ENCODE data around the gene OLFML2A. TPM values are rescaled to one million over a fixed set of nuclear protein-coding genes. Genes with fewer than 3 reads are reported as not detected.

The OLFML2A gene
- total RNA-seq, 1 donor from 2014 or later: 148 TPM

DNA sequence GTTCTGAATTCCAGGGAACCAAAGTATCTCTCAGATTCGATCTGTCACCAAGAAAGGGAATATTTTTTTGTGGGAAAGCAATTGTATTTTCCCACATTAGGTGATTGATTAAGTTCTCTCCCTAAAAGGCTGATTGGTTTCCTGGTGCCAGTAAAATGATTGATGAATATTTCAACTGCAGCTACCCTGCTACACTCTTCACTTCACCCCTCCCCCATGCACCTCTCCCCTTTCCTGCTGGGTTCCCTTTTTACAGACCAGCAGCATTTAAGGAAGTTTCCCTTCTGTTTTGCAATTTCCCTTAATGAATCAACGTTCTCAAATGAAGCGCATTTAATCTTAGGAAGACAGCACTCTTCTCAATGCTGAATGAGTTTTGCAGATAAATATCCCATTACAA is 18.9 kb upstream of the OLFML2A start:
- no peak for FAIRE-seq
- Histone ChIP-seq H3K27ac (ENCODE audit: low read depth, low read length) (no peak overlapping the region), H3K79me2 (ENCODE audit: insufficient read depth, low read length) (no peaks in the 10 kb centered on the region), H3K9me3 (ENCODE audit: insufficient read depth, low read depth, low read length) (no peaks in the 10 kb centered on the region), H2AFZ (ENCODE audit: low read depth, low read length) (no peak overlapping the region), H3K9ac (ENCODE audit: low read length) (no peak overlapping the region), H3K4me2 (ENCODE audit: low read length) (no peak overlapping the region), H4K20me1 (ENCODE audit: insufficient read depth, low read length) (no peaks in the 10 kb centered on the region), H3K36me3 (ENCODE audit: insufficient read depth, low read length) (no peaks in the 10 kb centered on the region), H3K4me1 (ENCODE audit: insufficient read depth, low read length) (peaks cover 9% of the 10 kb centered on the region), H3K27me3 (ENCODE audit: insufficient read depth, low read length) (peaks cover 6% of the 10 kb centered on the region), H3K4me3 (ENCODE audit: insufficient read depth, low read depth, low read length) (no peak overlapping the region)
- DNase-seq (ENCODE audit: low read depth): no peak
- Mint-ChIP-seq H3K4me3 (ENCODE audit: unreplicated experiment) (peak overlapping the region; percentile 74), H3K27me3 (ENCODE audit: low read depth, unreplicated experiment) (no peaks in the 10 kb centered on the region), H3K9me3 (ENCODE audit: unreplicated experiment) (no peaks in the 10 kb centered on the region), H3K27ac (ENCODE audit: unreplicated experiment) (peak overlapping the region; percentile 86), H3K4me1 (ENCODE audit: low read depth, unreplicated experiment) (peaks cover 65% of the 10 kb centered on the region), H3K36me3 (ENCODE audit: low read depth, unreplicated experiment) (peaks cover 2% of the 10 kb centered on the region)
- TF ChIP-seq, protein P1, sequence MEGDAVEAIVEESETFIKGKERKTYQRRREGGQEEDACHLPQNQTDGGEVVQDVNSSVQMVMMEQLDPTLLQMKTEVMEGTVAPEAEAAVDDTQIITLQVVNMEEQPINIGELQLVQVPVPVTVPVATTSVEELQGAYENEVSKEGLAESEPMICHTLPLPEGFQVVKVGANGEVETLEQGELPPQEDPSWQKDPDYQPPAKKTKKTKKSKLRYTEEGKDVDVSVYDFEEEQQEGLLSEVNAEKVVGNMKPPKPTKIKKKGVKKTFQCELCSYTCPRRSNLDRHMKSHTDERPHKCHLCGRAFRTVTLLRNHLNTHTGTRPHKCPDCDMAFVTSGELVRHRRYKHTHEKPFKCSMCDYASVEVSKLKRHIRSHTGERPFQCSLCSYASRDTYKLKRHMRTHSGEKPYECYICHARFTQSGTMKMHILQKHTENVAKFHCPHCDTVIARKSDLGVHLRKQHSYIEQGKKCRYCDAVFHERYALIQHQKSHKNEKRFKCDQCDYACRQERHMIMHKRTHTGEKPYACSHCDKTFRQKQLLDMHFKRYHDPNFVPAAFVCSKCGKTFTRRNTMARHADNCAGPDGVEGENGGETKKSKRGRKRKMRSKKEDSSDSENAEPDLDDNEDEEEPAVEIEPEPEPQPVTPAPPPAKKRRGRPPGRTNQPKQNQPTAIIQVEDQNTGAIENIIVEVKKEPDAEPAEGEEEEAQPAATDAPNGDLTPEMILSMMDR (IDR thresholded peaks at IDR 0.05; ENCODE audit: insufficient read depth, low read depth, low read length): no peak
- TF ChIP-seq EZH2 (IDR thresholded peaks at IDR 0.05; ENCODE audit: insufficient read depth, low read length): no peak

DNA sequence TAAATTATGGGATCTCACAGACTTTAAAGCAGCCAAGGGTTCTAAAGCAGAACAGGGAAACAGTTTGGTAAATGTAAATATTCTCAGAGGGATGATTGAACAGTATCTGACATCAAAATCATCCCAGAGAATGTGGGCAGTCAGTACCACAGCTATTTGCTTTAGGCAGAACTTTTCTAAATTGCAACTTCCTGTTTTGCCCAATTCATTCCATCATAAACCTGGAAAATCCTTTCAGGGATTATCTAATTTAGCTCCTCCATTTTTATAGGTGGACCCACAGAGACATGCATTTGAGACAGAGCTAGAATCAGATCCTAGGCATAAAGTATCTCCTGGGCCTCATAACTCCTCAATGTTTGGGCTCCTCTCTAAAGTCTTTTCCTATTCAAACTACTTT is 18.2 kb upstream of the OLFML2A start:
- no peaks in the 10 kb centered on the region for H3K9me3 ChIP-seq (ENCODE audit: insufficient read depth, low read depth, low read length)
- DNase-seq (ENCODE audit: low read depth): no peak
- H4K20me1 ChIP-seq (ENCODE audit: insufficient read depth, low read length): no peaks in the 10 kb centered on the region
- H3K36me3 ChIP-seq (ENCODE audit: insufficient read depth, low read length): no peaks in the 10 kb centered on the region
- H3K27me3 Mint-ChIP-seq (ENCODE audit: low read depth, unreplicated experiment): no peaks in the 10 kb centered on the region
- H3K79me2 ChIP-seq (ENCODE audit: insufficient read depth, low read length): no peaks in the 10 kb centered on the region
- no peak overlapping the region for H3K9ac ChIP-seq (ENCODE audit: low read length)
- peaks cover 6% of the 10 kb centered on the region for H3K27me3 ChIP-seq (ENCODE audit: insufficient read depth, low read length)
- peaks cover 2% of the 10 kb centered on the region for H3K36me3 Mint-ChIP-seq (ENCODE audit: low read depth, unreplicated experiment)
- peak overlapping the region; percentile 86 for H3K27ac Mint-ChIP-seq (ENCODE audit: unreplicated experiment)
- no peak overlapping the region for H3K27ac ChIP-seq (ENCODE audit: low read depth, low read length)
- H3K4me3 Mint-ChIP-seq (ENCODE audit: unreplicated experiment): peak overlapping the region; percentile 31
- H3K4me3 ChIP-seq (ENCODE audit: insufficient read depth, low read depth, low read length): no peak overlapping the region
- no peak overlapping the region for H3K4me2 ChIP-seq (ENCODE audit: low read length)
- peaks cover 4% of the 10 kb centered on the region for H3K4me1 ChIP-seq (ENCODE audit: insufficient read depth, low read length)
- TF ChIP-seq, protein P1 (IDR thresholded peaks at IDR 0.05; ENCODE audit: insufficient read depth, low read depth, low read length): no peak
- no peak for TF ChIP-seq EZH2 (IDR thresholded peaks at IDR 0.05; ENCODE audit: insufficient read depth, low read length)
- H3K9me3 Mint-ChIP-seq (ENCODE audit: unreplicated experiment): no peaks in the 10 kb centered on the region
- FAIRE-seq: no peak
- peaks cover 61% of the 10 kb centered on the region for H3K4me1 Mint-ChIP-seq (ENCODE audit: low read depth, unreplicated experiment)
- no peak overlapping the region for H2AFZ ChIP-seq (ENCODE audit: low read depth, low read length)

DNA sequence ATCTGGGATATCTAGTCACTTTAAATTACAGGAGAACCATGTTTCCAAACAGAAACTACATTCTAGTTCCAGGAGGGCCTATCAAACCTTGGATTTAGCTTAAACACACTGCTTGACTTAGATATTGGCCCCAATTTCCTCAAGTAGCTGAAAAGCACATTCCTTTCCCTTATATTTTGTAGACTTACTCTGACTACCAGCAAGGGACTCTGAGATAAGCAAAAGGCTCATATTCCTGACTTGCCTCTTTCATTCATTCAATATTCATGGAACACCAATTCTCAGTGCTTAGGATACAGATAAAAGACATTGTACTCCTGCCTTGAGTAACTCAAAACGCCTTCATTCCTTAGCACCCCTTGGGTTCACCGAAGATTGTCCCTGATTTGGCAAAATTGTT is 17.6 kb upstream of the OLFML2A start:
- Mint-ChIP-seq H3K4me3 (ENCODE audit: unreplicated experiment) (peak overlapping the region; percentile 31), H3K27ac (ENCODE audit: unreplicated experiment) (peak overlapping the region; percentile 86)
- no peak overlapping the region for H3K4me2 ChIP-seq (ENCODE audit: low read length)

More for the DNA sequence above, 17.6 kb upstream of the OLFML2A start:
- H3K79me2 ChIP-seq (ENCODE audit: insufficient read depth, low read length): no peaks in the 10 kb centered on the region
- no peak for TF ChIP-seq EZH2 (IDR thresholded peaks at IDR 0.05; ENCODE audit: insufficient read depth, low read length)
- TF ChIP-seq, protein P1 (IDR thresholded peaks at IDR 0.05; ENCODE audit: insufficient read depth, low read depth, low read length): no peak
- no peak for DNase-seq (ENCODE audit: low read depth)
- peaks cover 6% of the 10 kb centered on the region for H3K27me3 ChIP-seq (ENCODE audit: insufficient read depth, low read length)
- no peak overlapping the region for H3K27ac ChIP-seq (ENCODE audit: low read depth, low read length)
- no peak overlapping the region for H3K4me3 ChIP-seq (ENCODE audit: insufficient read depth, low read depth, low read length)
- no peaks in the 10 kb centered on the region for H3K9me3 Mint-ChIP-seq (ENCODE audit: unreplicated experiment)
- no peak overlapping the region for H2AFZ ChIP-seq (ENCODE audit: low read depth, low read length)
- H3K36me3 ChIP-seq (ENCODE audit: insufficient read depth, low read length): no peaks in the 10 kb centered on the region
- no peak for FAIRE-seq
- H4K20me1 ChIP-seq (ENCODE audit: insufficient read depth, low read length): no peaks in the 10 kb centered on the region
- H3K9ac ChIP-seq (ENCODE audit: low read length): no peak overlapping the region
- no peaks in the 10 kb centered on the region for H3K27me3 Mint-ChIP-seq (ENCODE audit: low read depth, unreplicated experiment)
- peaks cover 2% of the 10 kb centered on the region for H3K36me3 Mint-ChIP-seq (ENCODE audit: low read depth, unreplicated experiment)
- peaks cover 56% of the 10 kb centered on the region for H3K4me1 Mint-ChIP-seq (ENCODE audit: low read depth, unreplicated experiment)
- H3K9me3 ChIP-seq (ENCODE audit: insufficient read depth, low read depth, low read length): no peaks in the 10 kb centered on the region
- no peaks in the 10 kb centered on the region for H3K4me1 ChIP-seq (ENCODE audit: insufficient read depth, low read length)
